MM.1S (cell line): ENCODE data around the gene SGMS1.

Experiments used
- EZH2 ChIP-seq: fragments of 300-600 bp; sonication (generic); optimal IDR thresholded peaks from 2 replicates; pipeline ENCODE3; 2017; ENCODE audit warnings: low read depth, mild to moderate bottlenecking, antibody characterized with exemption, low read length, mixed read lengths
- TF ChIP-seq, protein P1 (sequence below): fragments of 300-600 bp; sonication (generic); IDR thresholded peaks from 2 replicates; pipeline ENCODE4 v1.5.1; 2016; ENCODE audit warnings: antibody characterized with exemption, low read length, mixed read lengths

DNA sequence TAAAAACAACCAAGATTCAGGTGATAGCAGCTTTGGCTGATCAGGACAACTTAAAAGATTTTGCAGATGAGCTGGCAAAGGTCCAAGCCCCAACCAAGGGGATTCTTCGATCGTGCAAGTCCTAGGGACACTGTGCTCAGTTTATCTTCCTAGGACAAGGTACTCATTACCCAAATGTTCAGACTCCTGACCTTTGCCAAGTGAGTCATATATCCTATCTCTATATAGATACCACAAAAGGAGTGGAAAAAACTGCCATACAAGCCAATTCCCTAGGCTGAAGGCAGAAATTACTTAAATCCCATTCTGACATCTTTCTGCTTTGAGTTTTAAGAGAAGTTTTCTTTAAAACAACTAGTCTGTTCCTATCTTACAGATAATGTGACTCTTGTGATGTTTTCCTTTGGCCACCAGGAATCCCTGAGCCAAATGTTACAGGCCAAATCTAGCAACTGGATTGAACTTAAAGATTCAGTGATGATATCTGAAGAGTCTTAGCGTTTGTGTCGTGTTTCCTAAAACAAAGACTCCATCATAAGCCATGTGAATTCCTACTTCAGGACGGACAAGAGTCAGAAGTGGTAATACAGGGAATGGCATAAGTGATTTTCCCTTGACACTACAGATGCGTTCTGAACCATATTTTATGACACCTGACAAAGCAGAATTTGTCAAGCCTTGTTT is 229.8 kb downstream of the SGMS1 start:
- TF ChIP-seq, protein P1, sequence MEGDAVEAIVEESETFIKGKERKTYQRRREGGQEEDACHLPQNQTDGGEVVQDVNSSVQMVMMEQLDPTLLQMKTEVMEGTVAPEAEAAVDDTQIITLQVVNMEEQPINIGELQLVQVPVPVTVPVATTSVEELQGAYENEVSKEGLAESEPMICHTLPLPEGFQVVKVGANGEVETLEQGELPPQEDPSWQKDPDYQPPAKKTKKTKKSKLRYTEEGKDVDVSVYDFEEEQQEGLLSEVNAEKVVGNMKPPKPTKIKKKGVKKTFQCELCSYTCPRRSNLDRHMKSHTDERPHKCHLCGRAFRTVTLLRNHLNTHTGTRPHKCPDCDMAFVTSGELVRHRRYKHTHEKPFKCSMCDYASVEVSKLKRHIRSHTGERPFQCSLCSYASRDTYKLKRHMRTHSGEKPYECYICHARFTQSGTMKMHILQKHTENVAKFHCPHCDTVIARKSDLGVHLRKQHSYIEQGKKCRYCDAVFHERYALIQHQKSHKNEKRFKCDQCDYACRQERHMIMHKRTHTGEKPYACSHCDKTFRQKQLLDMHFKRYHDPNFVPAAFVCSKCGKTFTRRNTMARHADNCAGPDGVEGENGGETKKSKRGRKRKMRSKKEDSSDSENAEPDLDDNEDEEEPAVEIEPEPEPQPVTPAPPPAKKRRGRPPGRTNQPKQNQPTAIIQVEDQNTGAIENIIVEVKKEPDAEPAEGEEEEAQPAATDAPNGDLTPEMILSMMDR, result no peak
- TF ChIP-seq EZH2, result no peak
